Measurements from ENCODE around the gene PTPRE.

The PTPRE gene

DNA sequence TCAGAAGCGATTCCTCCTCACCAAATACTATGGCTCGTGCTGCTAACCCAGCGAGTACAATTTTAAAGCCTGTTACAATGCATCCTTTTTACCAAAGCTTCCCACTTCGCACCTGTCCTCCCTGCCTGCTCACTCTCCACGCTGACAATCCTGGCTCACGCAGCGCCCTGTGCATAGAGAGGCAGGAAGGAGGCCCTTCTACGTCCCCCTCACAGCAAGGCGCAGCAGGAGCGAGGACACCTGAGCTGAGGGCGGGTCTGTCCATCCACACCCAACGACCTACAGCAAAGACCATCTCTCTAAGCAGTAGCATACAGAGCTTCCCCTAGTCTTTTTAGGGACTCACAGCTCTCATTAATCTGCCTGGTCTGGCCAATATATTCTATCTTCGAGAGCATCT lies 173.3 kb downstream of the PTPRE start:
- peaks cover 0 to 18% of the 10 kb centered on the region in 2 experiments; a peak in 1 of 3 replicates for H3K36me3 ChIP-seq (ENCODE audit: control insufficient read depth in 2 of 2, insufficient read depth in 1 of 2, low read length in 2 of 2)
- TF ChIP-seq ZNF585B (tag by site-specific recombination; IDR thresholded peaks at IDR 0.05) (no peak), ZNF645 (tag by site-specific recombination; IDR thresholded peaks at IDR 0.05) (no peak), GFI1B (tag by site-specific recombination; IDR thresholded peaks at IDR 0.05) (no peak), ZBTB8A (tag by site-specific recombination; IDR thresholded peaks at IDR 0.05) (no peak), ZSCAN5A (tag by site-specific recombination; IDR thresholded peaks at IDR 0.05) (no peak), ZNF114 (tag by site-specific recombination; IDR thresholded peaks at IDR 0.05) (no peak), ZNF596 (tag by site-specific recombination; IDR thresholded peaks at IDR 0.05) (no peak), ZBTB10 (tag by site-specific recombination; IDR thresholded peaks at IDR 0.05) (no peak), PRDM6 (tag by site-specific recombination; IDR thresholded peaks at IDR 0.05) (no peak), ZNF23 (tag by site-specific recombination; IDR thresholded peaks at IDR 0.05; ENCODE audit: borderline replicate concordance) (no peak), ZNF600 (tag by site-specific recombination; IDR thresholded peaks at IDR 0.05) (no peak), ZNF214 (tag by site-specific recombination; IDR thresholded peaks at IDR 0.05; ENCODE audit: borderline replicate concordance) (no peak), YY2 (tag by site-specific recombination; IDR thresholded peaks at IDR 0.05) (no peak), SP7 (tag by site-specific recombination; IDR thresholded peaks at IDR 0.05) (no peak)
- TF ChIP-seq, protein P1, sequence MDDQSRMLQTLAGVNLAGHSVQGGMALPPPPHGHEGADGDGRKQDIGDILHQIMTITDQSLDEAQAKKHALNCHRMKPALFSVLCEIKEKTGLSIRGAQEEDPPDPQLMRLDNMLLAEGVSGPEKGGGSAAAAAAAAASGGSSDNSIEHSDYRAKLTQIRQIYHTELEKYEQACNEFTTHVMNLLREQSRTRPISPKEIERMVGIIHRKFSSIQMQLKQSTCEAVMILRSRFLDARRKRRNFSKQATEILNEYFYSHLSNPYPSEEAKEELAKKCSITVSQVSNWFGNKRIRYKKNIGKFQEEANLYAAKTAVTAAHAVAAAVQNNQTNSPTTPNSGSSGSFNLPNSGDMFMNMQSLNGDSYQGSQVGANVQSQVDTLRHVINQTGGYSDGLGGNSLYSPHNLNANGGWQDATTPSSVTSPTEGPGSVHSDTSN (CRISPR knock-in tag; IDR thresholded peaks at IDR 0.05), result no peak
- TF ChIP-seq, protein P2, sequence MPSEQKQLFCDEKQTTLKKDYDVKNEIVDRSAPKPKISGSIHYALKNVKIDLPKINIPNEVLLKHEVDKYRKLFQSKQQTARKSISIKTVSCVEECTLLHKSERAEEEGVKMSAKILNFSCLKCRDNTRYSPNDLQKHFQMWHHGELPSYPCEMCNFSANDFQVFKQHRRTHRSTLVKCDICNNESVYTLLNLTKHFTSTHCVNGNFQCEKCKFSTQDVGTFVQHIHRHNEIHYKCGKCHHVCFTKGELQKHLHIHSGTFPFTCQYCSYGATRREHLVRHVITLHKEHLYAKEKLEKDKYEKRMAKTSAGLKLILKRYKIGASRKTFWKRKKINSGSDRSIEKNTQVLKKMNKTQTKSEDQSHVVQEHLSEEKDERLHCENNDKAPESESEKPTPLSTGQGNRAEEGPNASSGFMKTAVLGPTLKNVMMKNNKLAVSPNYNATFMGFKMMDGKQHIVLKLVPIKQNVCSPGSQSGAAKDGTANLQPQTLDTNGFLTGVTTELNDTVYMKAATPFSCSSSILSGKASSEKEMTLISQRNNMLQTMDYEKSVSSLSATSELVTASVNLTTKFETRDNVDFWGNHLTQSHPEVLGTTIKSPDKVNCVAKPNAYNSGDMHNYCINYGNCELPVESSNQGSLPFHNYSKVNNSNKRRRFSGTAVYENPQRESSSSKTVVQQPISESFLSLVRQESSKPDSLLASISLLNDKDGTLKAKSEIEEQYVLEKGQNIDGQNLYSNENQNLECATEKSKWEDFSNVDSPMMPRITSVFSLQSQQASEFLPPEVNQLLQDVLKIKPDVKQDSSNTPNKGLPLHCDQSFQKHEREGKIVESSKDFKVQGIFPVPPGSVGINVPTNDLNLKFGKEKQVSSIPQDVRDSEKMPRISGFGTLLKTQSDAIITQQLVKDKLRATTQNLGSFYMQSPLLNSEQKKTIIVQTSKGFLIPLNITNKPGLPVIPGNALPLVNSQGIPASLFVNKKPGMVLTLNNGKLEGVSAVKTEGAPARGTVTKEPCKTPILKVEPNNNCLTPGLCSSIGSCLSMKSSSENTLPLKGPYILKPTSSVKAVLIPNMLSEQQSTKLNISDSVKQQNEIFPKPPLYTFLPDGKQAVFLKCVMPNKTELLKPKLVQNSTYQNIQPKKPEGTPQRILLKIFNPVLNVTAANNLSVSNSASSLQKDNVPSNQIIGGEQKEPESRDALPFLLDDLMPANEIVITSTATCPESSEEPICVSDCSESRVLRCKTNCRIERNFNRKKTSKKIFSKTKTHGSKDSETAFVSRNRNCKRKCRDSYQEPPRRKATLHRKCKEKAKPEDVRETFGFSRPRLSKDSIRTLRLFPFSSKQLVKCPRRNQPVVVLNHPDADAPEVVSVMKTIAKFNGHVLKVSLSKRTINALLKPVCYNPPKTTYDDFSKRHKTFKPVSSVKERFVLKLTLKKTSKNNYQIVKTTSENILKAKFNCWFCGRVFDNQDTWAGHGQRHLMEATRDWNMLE (tag by site-specific recombination; conservative IDR thresholded peaks at IDR 0.05; ENCODE audit: low read depth), result no peak
- TF ChIP-seq, protein P3, sequence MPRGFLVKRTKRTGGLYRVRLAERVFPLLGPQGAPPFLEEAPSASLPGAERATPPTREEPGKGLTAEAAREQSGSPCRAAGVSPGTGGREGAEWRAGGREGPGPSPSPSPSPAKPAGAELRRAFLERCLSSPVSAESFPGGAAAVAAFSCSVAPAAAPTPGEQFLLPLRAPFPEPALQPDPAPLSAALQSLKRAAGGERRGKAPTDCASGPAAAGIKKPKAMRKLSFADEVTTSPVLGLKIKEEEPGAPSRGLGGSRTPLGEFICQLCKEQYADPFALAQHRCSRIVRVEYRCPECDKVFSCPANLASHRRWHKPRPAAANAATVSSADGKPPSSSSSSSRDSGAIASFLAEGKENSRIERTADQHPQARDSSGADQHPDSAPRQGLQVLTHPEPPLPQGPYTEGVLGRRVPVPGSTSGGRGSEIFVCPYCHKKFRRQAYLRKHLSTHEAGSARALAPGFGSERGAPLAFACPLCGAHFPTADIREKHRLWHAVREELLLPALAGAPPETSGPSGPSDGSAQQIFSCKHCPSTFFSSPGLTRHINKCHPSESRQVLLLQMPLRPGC (tag by site-specific recombination; IDR thresholded peaks at IDR 0.05), result no peak
- CTCF ChIA-PET, result interaction anchor here (1.1 to 2.1 kb wide), 6 partner anchors 11 to 132 kb away, joined by 3 to 6 read pairs (median 4); no protein-coding TSS in a partner anchor
- H3K4me1 ChIP-seq (ENCODE audit: control insufficient read depth, insufficient read depth, low read length), result no peaks in the 10 kb centered on the region
- no peak overlapping the region for H3K4me3 ChIP-seq (ENCODE audit: low read depth, low read length)
- H3K27ac ChIP-seq (ENCODE audit: extremely low read depth, low read depth, low read length), result no peak overlapping the region
- POLR2A ChIA-PET, result no interaction called here
- H3K9me3 ChIP-seq (ENCODE audit: control insufficient read depth, insufficient read depth, low read depth, low read length), result no peaks in the 10 kb centered on the region
